Gastroesophageal sphincter (tissue), 3 donors: ENCODE results near the gene TOMM6.

Source experiments
- CTCF ChIP-seq, 4 experiments: fragments of 200-600 bp in 2 of 4; fragments of 450-650 bp in 2 of 4; sonication (generic) in 1 of 4; IDR thresholded peaks; one replicate each; pipeline ENCODE4 v1.5.1; 2017 to 2019; ENCODE audit warnings: antibody characterized with exemption in 4 of 4, mild to moderate bottlenecking in 2 of 4, moderate library complexity in 2 of 4
- POLR2A ChIP-seq, 2 donors: fragments of 450-650 bp; IDR thresholded peaks; one replicate each; pipeline ENCODE4 v1.6.1; 2017; ENCODE audit warnings: antibody characterized with exemption in 2 of 2, mild to moderate bottlenecking in 2 of 2, moderate library complexity in 1 of 2
- POLR2AphosphoS5 ChIP-seq: sonication (generic); formaldehyde crosslinking; IDR thresholded peaks from one replicate; pipeline ENCODE4 v1.6.1; 2017; ENCODE audit warnings: antibody characterized with exemption

GRCh38 chr6:41757931-41758640 lies 29.4 kb upstream of the TOMM6 start:
- TF ChIP-seq CTCF (IDR thresholded peaks at IDR 0.05) (no peak), POLR2A (IDR thresholded peaks at IDR 0.05) (no peak), POLR2AphosphoS5 (no peak)
